Measurements from ENCODE around the gene FXYD2. TPM values are rescaled to one million over a fixed set of nuclear protein-coding genes. Genes with fewer than 3 reads are reported as not detected.

The FXYD2 gene
- polyA plus RNA-seq, 1 experiment, result not detected

- Histone ChIP-seq H3K27me3 (ENCODE audit: control insufficient read depth, insufficient read depth, low read length) (peaks cover 14% of the 10 kb centered on the region), H3K4me3 (ENCODE audit: low read depth, low read length) (no peak overlapping the region), H3K9me3 (ENCODE audit: control insufficient read depth, insufficient read depth, low read length) (no peaks in the 10 kb centered on the region), H3K27ac (ENCODE audit: low read depth, low read length) (no peak overlapping the region)
- ChIA-PET CTCF (interaction anchor here (8.9 kb wide), 1 partner anchor 108 kb away, joined by 256 read pairs; no protein-coding TSS in a partner anchor), POLR2A (no interaction called here)
- no peak for DNase-seq (ENCODE audit: low read depth, low spot score)
- TF ChIP-seq CTCF (IDR thresholded peaks at IDR 0.05; ENCODE audit: low read depth, low read length), result no peak
These were observed 14.9 kb upstream of the FXYD2 start for GRCh38 chr11:117839380-117839881.

GRCh38 chr11:117838901-117839300 is 14.4 kb upstream of the FXYD2 start:
- no peak for TF ChIP-seq CTCF (IDR thresholded peaks at IDR 0.05; ENCODE audit: low read depth, low read length)
- POLR2A ChIA-PET, result no interaction called here
- H3K4me3 ChIP-seq (ENCODE audit: low read depth, low read length), result no peak overlapping the region
- peaks cover 18% of the 10 kb centered on the region for H3K27me3 ChIP-seq (ENCODE audit: control insufficient read depth, insufficient read depth, low read length)
- no peaks in the 10 kb centered on the region for H3K9me3 ChIP-seq (ENCODE audit: control insufficient read depth, insufficient read depth, low read length)
- CTCF ChIA-PET, result interaction anchor here (8.9 kb wide), 1 partner anchor 109 kb away, joined by 256 read pairs; no protein-coding TSS in a partner anchor
- DNase-seq (ENCODE audit: low read depth, low spot score), result no peak
- H3K27ac ChIP-seq (ENCODE audit: low read depth, low read length), result no peak overlapping the region

- no peaks in the 10 kb centered on the region; the same call in 1 of the 2 replicates for H3K9me3 ChIP-seq (ENCODE audit: control insufficient read depth, insufficient read depth, low read length)
- peaks cover 25% of the 10 kb centered on the region for H3K27me3 ChIP-seq (ENCODE audit: control insufficient read depth, insufficient read depth, low read length)
- POLR2A ChIA-PET, result no interaction called here
- TF ChIP-seq CTCF (IDR thresholded peaks at IDR 0.05; ENCODE audit: low read depth, low read length), result no peak
- DNase-seq (ENCODE audit: low read depth, low spot score), result no peak
- no peak overlapping the region for H3K4me3 ChIP-seq (ENCODE audit: low read depth, low read length)
- CTCF ChIA-PET, result no interaction called here
- no peak overlapping the region for H3K27ac ChIP-seq (ENCODE audit: low read depth, low read length)
These were observed 13.2 kb upstream of the FXYD2 start for GRCh38 chr11:117837791-117838190.

- no peak for TF ChIP-seq CTCF (IDR thresholded peaks at IDR 0.05; ENCODE audit: low read depth, low read length)
- H3K27ac ChIP-seq (ENCODE audit: low read depth, low read length), result no peak overlapping the region
- no peak overlapping the region for H3K4me3 ChIP-seq (ENCODE audit: low read depth, low read length)
- peaks cover 28% of the 10 kb centered on the region for H3K27me3 ChIP-seq (ENCODE audit: control insufficient read depth, insufficient read depth, low read length)
- CTCF ChIA-PET, result no interaction called here
- POLR2A ChIA-PET, result no interaction called here
- DNase-seq (ENCODE audit: low read depth, low spot score), result no peak
- H3K9me3 ChIP-seq (ENCODE audit: control insufficient read depth, insufficient read depth, low read length), result no peaks in the 10 kb centered on the region; the same call in 1 of the 2 replicates
These were observed 12.7 kb upstream of the FXYD2 start for GRCh38 chr11:117837070-117837776.

All from AG04450 (cell line).